Trophoblast cell (in vitro differentiated cells and primary cell): ENCODE measurements around the gene CBX8.

ENCODE experiments used
- DNase-seq, 2 donors: peaks; one replicate each; pipeline ENCODE4 v3.0.0-alpha.2; 2016
- H2AFZ ChIP-seq: 2 replicates; pipeline ENCODE4 v1.6.1; 2013; ENCODE audit warnings: low read length, moderate library complexity, mild to moderate bottlenecking; ENCODE audit not compliant: insufficient read depth, poor library complexity
- H2AK5ac ChIP-seq: 2 replicates; pipeline ENCODE4 v1.6.1; 2013; ENCODE audit warnings: mild to moderate bottlenecking, low read length
- H2BK120ac ChIP-seq: 2 replicates; pipeline ENCODE4 v1.6.1; 2013; ENCODE audit warnings: low read length, mild to moderate bottlenecking, moderate library complexity; ENCODE audit not compliant: insufficient read depth, poor library complexity
- H2BK12ac ChIP-seq: 2 replicates; pipeline ENCODE4 v1.6.1; 2013; ENCODE audit warnings: mild to moderate bottlenecking, low read length, moderate library complexity
- H2BK5ac ChIP-seq: 2 replicates; pipeline ENCODE4 v1.6.1; 2013; ENCODE audit warnings: low read length, low read depth, moderate library complexity, mild to moderate bottlenecking; ENCODE audit not compliant: poor library complexity
- H3K14ac ChIP-seq: 2 replicates; pipeline ENCODE4 v1.6.1; 2013; ENCODE audit warnings: mild to moderate bottlenecking, low read length
- H3K18ac ChIP-seq: 2 replicates; pipeline ENCODE4 v1.6.1; 2013; ENCODE audit warnings: mild to moderate bottlenecking, low read length
- H3K23ac ChIP-seq: 2 replicates; pipeline ENCODE4 v1.6.1; 2013; ENCODE audit warnings: low read length
- H3K27ac ChIP-seq: 2 replicates; pipeline ENCODE4 v1.5.1; 2013; ENCODE audit warnings: low read depth, mild to moderate bottlenecking, inconsistent platforms, low read length, moderate library complexity
- H3K27me3 ChIP-seq: 2 replicates; pipeline ENCODE4 v1.6.1; 2013; ENCODE audit warnings: inconsistent platforms, mild to moderate bottlenecking, low read length, moderate library complexity; ENCODE audit not compliant: insufficient read depth
- H3K36me3 ChIP-seq, 2 experiments: 1 replicate in 1 of 2; 2 replicates in 1 of 2; pipeline ENCODE4 v1.6.1; 2013; ENCODE audit warnings: low read length in 2 of 2, mild to moderate bottlenecking in 2 of 2, moderate library complexity in 1 of 2; ENCODE audit not compliant: insufficient read depth in 2 of 2, control insufficient read depth in 1 of 2
- H3K4ac ChIP-seq: 2 replicates; pipeline ENCODE4 v1.6.1; 2013; ENCODE audit warnings: low read depth, mild to moderate bottlenecking, low read length, moderate library complexity
- H3K4me1 ChIP-seq, 2 experiments: 1 replicate in 1 of 2; 2 replicates in 1 of 2; pipeline ENCODE4 v1.6.1; 2013; ENCODE audit warnings: low read length in 2 of 2, mild to moderate bottlenecking in 2 of 2, moderate library complexity in 1 of 2; ENCODE audit not compliant: insufficient read depth in 2 of 2, control insufficient read depth in 1 of 2
- H3K4me2 ChIP-seq: 2 replicates; pipeline ENCODE4 v1.6.1; 2013; ENCODE audit warnings: inconsistent platforms, mild to moderate bottlenecking, low read length, moderate library complexity
- H3K4me3 ChIP-seq: 2 replicates; pipeline ENCODE4 v1.5.1; 2013; ENCODE audit warnings: mild to moderate bottlenecking, low read depth, low read length, inconsistent platforms
- H3K79me1 ChIP-seq: one replicate; pipeline ENCODE4 v1.6.1; 2013; ENCODE audit warnings: low read length
- H3K79me2 ChIP-seq: 2 replicates; pipeline ENCODE4 v1.6.1; 2013; ENCODE audit warnings: low read length, mild to moderate bottlenecking; ENCODE audit not compliant: control insufficient read depth, insufficient read depth, poor library complexity
- H3K9ac ChIP-seq: 2 replicates; pipeline ENCODE4 v1.6.1; 2013; ENCODE audit warnings: mild to moderate bottlenecking, low read length
- H3K9me3 ChIP-seq: 2 replicates; pipeline ENCODE4 v1.6.1; 2013; ENCODE audit warnings: low read depth, mild to moderate bottlenecking, control low read depth, inconsistent platforms, low read length; ENCODE audit not compliant: insufficient read depth
- H4K12ac ChIP-seq: 2 replicates; pipeline ENCODE4 v1.6.1; 2013; ENCODE audit warnings: low read depth, mild to moderate bottlenecking, low read length, moderate library complexity
- H4K8ac ChIP-seq: 2 replicates; pipeline ENCODE4 v1.6.1; 2013; ENCODE audit warnings: low read depth, mild to moderate bottlenecking, low read length, moderate library complexity
- H4K91ac ChIP-seq: one replicate; pipeline ENCODE4 v1.6.1; 2013; ENCODE audit warnings: low read depth, mild to moderate bottlenecking, low read length, moderate library complexity
- WGBS: extraction: QIAGEN DNeasy Blood & Tissue Kit; methylation state at CpG from one replicate; pipeline ENCODE4 v1.1.7; 2013; ENCODE audit warnings: missing lambda C conversion rate; ENCODE audit not compliant: insufficient read length, insufficient coverage; ENCODE audit errors: extremely low coverage; 5-methylcytosine and 5-hydroxymethylcytosine counted together

The CBX8 gene

GRCh38 chr17:79798299-79799173 lies 1.7 kb upstream of the CBX8 start:
- no peak overlapping the region for H4K12ac ChIP-seq
- no peak overlapping the region for H4K91ac ChIP-seq
- no peak overlapping the region for H2AK5ac ChIP-seq
- peaks cover 6% of the 10 kb centered on the region for H3K79me1 ChIP-seq
- H3K36me3 ChIP-seq, result peaks cover 0 to 6% of the 10 kb centered on the region in 2 experiments
- H3K18ac ChIP-seq, result no peak overlapping the region
- H3K79me2 ChIP-seq, result peaks cover 3% of the 10 kb centered on the region
- no peak overlapping the region for H3K4ac ChIP-seq
- H3K4me3 ChIP-seq, result no peak overlapping the region
- no peak overlapping the region for H3K14ac ChIP-seq
- no peak overlapping the region for H3K27ac ChIP-seq
- no peak overlapping the region for H3K23ac ChIP-seq
- H2AFZ ChIP-seq, result peak overlapping the region; percentile 30
- H3K9ac ChIP-seq, result no peak overlapping the region
- H2BK5ac ChIP-seq, result no peak overlapping the region
- H4K8ac ChIP-seq, result peak overlapping the region; percentile 82
- no peak for DNase-seq
- H3K4me2 ChIP-seq, result peak overlapping the region; percentile 57
- H3K27me3 ChIP-seq, result peaks cover 78% of the 10 kb centered on the region
- H3K4me1 ChIP-seq, result peaks cover 18 to 31% of the 10 kb centered on the region in 2 experiments
- H3K9me3 ChIP-seq, result peaks cover 7% of the 10 kb centered on the region
- WGBS, result no CpG with 5 or more reads among the region's 70 CpGs
- H2BK12ac ChIP-seq, result no peak overlapping the region
- no peak overlapping the region for H2BK120ac ChIP-seq

GRCh38 chr17:79797492-79798298 lies 818 bp upstream of the CBX8 start:
- Histone ChIP-seq H3K9me3 (peaks cover 7% of the 10 kb centered on the region), H2AFZ (peak overlapping the region; percentile 4), H3K36me3 (peaks cover 0 to 6% of the 10 kb centered on the region in 2 experiments), H2BK12ac (no peak overlapping the region), H3K79me2 (peaks cover 3% of the 10 kb centered on the region), H3K27me3 (peaks cover 78% of the 10 kb centered on the region), H2BK5ac (no peak overlapping the region), H3K18ac (peak overlapping the region; percentile 47), H4K8ac (peak overlapping the region; percentile 82), H3K4ac (peak overlapping the region; percentile 13), H3K79me1 (peaks cover 10% of the 10 kb centered on the region), H3K23ac (no peak overlapping the region), H4K12ac (no peak overlapping the region), H4K91ac (peak overlapping the region; percentile 54), H2BK120ac (no peak overlapping the region), H3K4me3 (peak overlapping the region; percentile 77), H3K4me2 (peak overlapping the region; percentile 57), H3K14ac (peak overlapping the region; percentile 57), H3K27ac (no peak overlapping the region), H3K9ac (no peak overlapping the region), H2AK5ac (peak overlapping the region; percentile 36), H3K4me1 (peaks cover 23 to 35% of the 10 kb centered on the region in 2 experiments)
- no CpG with 5 or more reads among the region's 89 CpGs for WGBS
- DNase-seq, result peak in 1 of 2 donors; percentile 42

GRCh38 chr17:79796444-79796762 lies 474 bp downstream of the CBX8 start:
- H2AK5ac ChIP-seq, result no peak overlapping the region
- peak; percentile 28 to 58 for DNase-seq
- H3K27ac ChIP-seq, result no peak overlapping the region

GRCh38 chr17:79795795-79796443 lies 958 bp downstream of the CBX8 start:
- no peak overlapping the region for H3K27ac ChIP-seq
- no peak overlapping the region for H4K91ac ChIP-seq
- H3K14ac ChIP-seq, result no peak overlapping the region
- H3K4ac ChIP-seq, result no peak overlapping the region
- no peak overlapping the region for H4K12ac ChIP-seq
- no peak for DNase-seq
- no CpG with 5 or more reads among the region's 8 CpGs for WGBS
- H2AFZ ChIP-seq, result no peak overlapping the region
- H3K79me1 ChIP-seq, result peaks cover 10% of the 10 kb centered on the region
- H3K27me3 ChIP-seq, result peaks cover 78% of the 10 kb centered on the region
- H2BK120ac ChIP-seq, result no peak overlapping the region
- H4K8ac ChIP-seq, result no peak overlapping the region
- peaks cover 21 to 28% of the 10 kb centered on the region in 2 experiments for H3K4me1 ChIP-seq
- peaks cover 5% of the 10 kb centered on the region for H3K9me3 ChIP-seq
- peaks cover 0 to 6% of the 10 kb centered on the region in 2 experiments for H3K36me3 ChIP-seq
- H2BK5ac ChIP-seq, result no peak overlapping the region
- H2BK12ac ChIP-seq, result no peak overlapping the region
- no peak overlapping the region for H3K4me3 ChIP-seq
- H3K23ac ChIP-seq, result no peak overlapping the region
- H2AK5ac ChIP-seq, result no peak overlapping the region
- H3K9ac ChIP-seq, result no peak overlapping the region
- H3K4me2 ChIP-seq, result peak overlapping the region; percentile 53
- H3K79me2 ChIP-seq, result peaks cover 3% of the 10 kb centered on the region
- no peak overlapping the region for H3K18ac ChIP-seq

More at GRCh38 chr17:79796444-79796762, 474 bp downstream of the CBX8 start:
- Histone ChIP-seq H3K23ac (no peak overlapping the region), H3K4me3 (peak overlapping the region; percentile 82), H4K8ac (peak overlapping the region; percentile 93), H3K18ac (peak overlapping the region; percentile 85), H3K4ac (no peak overlapping the region), H2AFZ (peak overlapping the region; percentile 72), H3K79me2 (peaks cover 3% of the 10 kb centered on the region), H3K79me1 (peaks cover 10% of the 10 kb centered on the region), H4K12ac (no peak overlapping the region), H3K4me1 (peaks cover 23 to 33% of the 10 kb centered on the region in 2 experiments), H2BK12ac (no peak overlapping the region), H3K27me3 (peaks cover 78% of the 10 kb centered on the region), H3K14ac (no peak overlapping the region), H4K91ac (peak overlapping the region; percentile 84), H3K9ac (no peak overlapping the region), H3K4me2 (peak overlapping the region; percentile 53), H2BK5ac (no peak overlapping the region), H2BK120ac (no peak overlapping the region), H3K9me3 (peaks cover 4% of the 10 kb centered on the region), H3K36me3 (peaks cover 0 to 6% of the 10 kb centered on the region in 2 experiments)
- WGBS, result no CpG with 5 or more reads among the region's 19 CpGs
